ENCODE data around the gene JAKMIP3.
A peak's percentile ranks its signal among the peaks of the same experiment; 100 is the strongest.

JAKMIP3 gene

DNA sequence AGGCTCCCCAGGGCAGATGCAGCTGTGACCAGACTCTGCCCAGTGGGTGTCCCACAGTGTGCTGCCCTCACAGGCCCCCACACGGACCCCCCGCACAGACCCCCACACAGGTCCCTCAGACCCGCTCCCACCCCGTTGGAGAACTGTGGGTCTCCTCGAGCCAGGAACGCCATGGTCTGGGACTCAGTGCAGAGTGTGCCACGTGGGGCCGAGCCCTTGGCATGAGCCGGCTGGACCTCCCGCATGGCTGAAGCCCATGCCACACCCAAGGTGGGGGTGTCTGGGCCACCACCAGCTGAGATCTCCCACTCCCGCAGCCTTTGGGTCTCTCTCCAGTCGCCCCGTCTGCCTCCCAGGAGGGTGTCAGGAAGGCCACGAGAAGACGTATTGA lies 34.3 kb downstream of the JAKMIP3 start:
- DNase-seq, result peak; percentile 4

DNA sequence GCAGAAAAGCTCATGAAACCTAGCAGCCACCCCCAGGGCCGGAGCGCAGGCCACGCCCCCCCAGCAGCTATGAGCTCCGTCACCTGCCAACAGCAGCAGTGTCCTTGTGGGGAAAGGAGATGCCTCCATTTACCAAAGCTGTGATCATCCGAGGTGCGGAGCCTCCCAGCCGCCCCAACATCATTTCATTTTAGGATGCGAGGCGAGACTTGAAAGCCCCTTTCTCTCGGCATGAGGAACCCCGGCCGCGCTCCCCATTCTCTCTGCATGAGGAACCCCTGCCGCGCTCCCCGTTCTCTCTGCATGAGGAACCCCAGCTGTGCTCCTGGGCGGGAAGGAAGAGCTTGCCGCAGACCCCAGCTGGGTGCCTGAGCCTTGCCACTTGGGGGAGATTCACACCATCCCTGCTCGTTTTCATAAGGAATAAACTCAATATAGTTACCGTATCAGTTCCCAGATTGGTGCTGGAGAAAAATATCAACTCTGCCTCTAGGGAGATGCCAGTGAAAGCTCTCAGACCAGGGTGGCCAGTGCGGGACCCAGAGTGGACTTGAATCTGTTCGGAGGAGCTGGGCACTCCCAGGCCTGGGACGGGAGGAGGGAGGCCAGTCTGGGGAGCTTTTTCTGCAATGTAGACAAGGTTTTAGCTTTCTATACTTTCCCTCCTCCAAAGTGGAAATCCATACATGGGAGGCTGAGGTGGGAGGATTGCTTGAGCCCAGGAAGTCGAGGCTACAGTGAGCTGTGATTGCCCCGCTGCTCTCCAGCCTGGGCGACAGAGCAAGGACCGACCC lies 35.0 kb downstream of the JAKMIP3 start:
- no peak for DNase-seq

- DNase-seq, result no peak
These were observed 35.8 kb downstream of the JAKMIP3 start for GRCh38 chr10:132101529-132101928.

GRCh38 chr10:132102071-132102716 lies 36.4 kb downstream of the JAKMIP3 start:
- DNase-seq, result no peak

GRCh38 chr10:132102717-132103110 lies 37.0 kb downstream of the JAKMIP3 start:
- DNase-seq, result no peak

DNA sequence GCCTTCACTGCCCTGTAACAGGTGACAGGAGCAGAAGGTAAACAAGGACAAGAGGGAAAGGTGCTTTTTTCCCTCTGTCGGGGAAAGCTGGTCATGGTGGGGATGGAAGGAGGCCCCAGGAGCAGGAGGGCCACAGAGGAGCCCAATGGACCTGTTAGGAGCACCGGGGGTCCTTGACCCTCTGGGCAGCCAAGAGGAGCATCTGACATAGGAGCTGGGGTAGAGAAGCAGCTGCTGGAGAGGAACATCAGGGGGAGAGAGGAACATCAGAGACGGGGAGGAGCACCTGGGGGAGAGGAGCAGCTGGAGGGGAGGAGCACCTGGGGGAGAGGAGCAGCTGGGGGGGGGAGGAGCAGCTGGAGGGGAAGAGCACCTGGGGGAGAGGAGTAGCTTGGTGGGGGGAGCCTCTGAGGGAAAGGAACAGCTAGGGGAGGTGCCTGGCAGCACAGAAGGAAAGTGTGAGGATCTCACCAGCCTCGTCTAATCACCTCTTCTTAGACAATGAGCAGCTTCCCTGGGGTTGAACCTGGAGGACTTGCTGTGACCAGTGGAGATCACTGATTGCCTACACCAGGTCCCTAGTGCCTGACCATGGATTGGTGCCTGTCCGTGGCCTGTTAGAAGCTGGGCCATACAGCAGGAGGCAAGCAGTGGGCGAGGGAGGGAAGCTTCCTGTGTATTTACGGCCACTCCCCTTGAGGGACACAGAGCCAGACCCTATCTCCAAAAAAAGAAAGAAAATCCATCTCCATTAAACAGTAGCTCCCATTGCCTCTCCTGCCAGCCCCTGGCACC lies 37.6 kb downstream of the JAKMIP3 start:
- no peak for DNase-seq

DNA sequence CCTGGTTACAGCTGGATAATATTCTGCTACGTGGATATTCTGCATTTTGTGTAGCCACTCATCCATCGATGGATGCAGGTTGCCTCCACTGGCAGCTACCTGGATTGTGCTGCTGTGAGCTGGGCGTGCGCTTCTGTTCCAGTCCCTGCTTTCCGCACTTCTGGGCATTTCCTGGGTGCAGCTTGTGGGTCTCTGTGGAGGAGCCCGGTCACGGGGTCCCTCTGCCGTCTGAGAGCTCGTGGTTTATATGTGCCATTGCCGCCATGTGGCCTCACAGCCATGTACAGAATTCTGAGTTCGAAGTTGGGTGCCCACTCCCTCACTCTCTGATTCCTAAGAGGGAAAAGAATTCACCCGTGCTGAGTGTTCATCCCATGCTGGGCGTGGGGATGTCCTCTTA lies 38.3 kb downstream of the JAKMIP3 start:
- no peak for DNase-seq

- DNase-seq, result no peak
These were observed 38.9 kb downstream of the JAKMIP3 start for GRCh38 chr10:132104471-132105301.

DNA sequence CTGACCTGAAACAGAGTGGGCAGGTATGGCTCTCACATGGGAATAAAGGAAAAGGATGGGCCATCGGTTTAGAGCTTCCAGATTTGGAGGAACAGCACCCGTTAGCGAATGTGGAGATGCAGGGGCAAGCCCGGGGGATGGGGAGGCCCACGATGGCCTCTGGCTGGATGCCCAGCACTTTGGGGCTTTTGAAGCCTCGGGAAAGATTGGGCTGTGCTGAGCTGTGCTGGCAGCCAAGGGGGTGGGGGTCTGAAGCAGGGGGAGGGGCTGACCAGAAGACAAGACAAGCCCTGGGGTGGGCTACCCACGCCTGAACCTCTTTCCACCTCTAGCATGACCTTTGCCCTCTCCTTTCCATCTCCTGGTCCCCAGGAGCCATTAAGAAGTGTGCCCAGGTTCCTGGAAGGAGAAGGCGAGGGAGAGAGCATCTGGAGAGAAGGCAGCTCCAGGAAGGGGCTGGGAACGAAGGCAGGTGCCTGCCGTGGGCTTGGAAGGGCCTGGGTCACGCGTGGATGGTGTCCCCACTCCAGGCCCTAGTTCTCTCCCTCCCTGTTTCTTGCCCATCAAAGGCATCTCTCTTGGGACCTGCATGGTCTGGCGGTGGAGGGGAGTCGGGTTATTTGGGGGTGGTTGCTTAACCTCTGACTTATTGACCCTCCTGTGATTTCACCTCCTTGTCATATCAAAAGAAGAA lies 39.7 kb downstream of the JAKMIP3 start:
- no peak for DNase-seq

GRCh38 chr10:132106431-132106830 lies 40.7 kb downstream of the JAKMIP3 start:
- DNase-seq, result no peak

- DNase-seq, result peak; percentile 7
These were observed 41.6 kb downstream of the JAKMIP3 start for GRCh38 chr10:132107186-132107948.

- DNase-seq, result peak; percentile 0
These were observed 42.5 kb downstream of the JAKMIP3 start for GRCh38 chr10:132107949-132108877.

DNA sequence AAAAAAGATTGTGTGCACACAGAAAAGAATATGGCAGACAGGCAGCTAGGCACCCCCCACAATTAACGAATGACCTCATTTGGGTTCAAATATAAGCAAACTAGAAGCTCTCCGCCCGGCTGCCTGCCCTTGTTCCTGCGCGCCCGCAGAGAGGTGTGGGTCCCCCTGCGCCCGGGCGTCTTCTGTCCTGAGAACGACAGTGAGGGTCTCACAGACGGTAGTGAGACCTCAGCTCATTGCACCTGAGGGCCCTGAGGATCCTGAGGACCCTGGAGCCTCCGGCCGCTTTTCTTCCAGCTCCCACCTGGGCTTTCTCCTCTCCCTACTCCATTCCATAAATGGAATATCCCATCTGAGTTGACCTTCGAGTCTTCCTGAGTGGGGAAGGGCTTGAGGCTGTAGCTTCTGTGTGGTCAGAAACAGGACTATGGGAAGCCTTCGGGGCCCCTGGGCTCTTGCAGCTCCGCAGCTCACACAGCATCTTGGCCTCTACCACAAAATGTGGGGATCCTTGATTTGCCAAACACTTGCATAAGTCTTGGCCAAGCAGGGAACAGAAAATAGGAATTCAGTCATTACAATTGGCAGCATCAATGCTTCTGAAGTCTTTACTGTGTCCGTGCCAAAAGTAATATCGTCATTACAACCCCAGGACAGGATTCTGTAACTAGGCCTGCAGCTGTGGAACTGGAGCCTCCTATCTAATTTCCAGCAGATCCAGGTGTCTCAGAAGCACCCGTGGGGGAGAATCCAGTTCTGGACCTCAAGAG lies 43.8 kb downstream of the JAKMIP3 start:
- DNase-seq, result peak; percentile 5

GRCh38 chr10:132110111-132110521 lies 44.4 kb downstream of the JAKMIP3 start:
- peak; percentile 0 for DNase-seq

DNA sequence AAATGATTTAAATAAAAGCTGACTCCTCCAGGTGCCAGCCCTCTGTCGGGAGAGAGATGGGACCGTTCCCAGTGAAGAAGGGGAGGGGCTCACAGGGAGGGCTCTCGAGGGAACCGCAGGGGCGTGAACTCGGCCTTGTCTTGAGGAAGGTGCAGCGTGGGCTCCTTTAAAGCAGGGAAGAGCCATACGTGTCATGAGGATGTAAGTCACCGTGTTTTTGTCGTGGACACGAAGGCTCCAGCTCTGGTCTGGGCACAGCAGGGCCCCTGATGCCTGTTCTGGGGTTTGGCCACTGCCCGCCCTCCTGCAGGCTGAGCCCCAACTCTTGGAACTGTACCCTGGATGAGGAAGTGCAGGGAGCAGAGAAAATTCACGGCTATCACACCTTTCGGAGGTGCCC lies 45.0 kb downstream of the JAKMIP3 start:
- peak; percentile 1 for DNase-seq

GRCh38 chr10:132111121-132111731 lies 45.5 kb downstream of the JAKMIP3 start:
- DNase-seq, result peak; percentile 4

- peak; percentile 4 for DNase-seq
These were observed 46.2 kb downstream of the JAKMIP3 start for GRCh38 chr10:132111871-132112341.

GRCh38 chr10:132112611-132113010 lies 46.9 kb downstream of the JAKMIP3 start:
- no peak for DNase-seq

GRCh38 chr10:132113206-132113605 lies 47.5 kb downstream of the JAKMIP3 start:
- DNase-seq, result no peak
